HepG2 (cell line): ENCODE results near the gene NFE2. TPM values are rescaled to one million over a fixed set of nuclear protein-coding genes. Genes with fewer than 3 reads are reported as not detected.
A peak's percentile ranks its signal among the peaks of the same experiment; 100 is the strongest.

ENCODE experiments used
- ARNT2 ChIP-seq: sonication (generic); formaldehyde crosslinking; IDR thresholded peaks from 2 replicates; pipeline ENCODE4 v1.8.0; 2022; ENCODE audit warnings: mild to moderate bottlenecking, low read depth, missing genetic modification reagents, moderate library complexity
- ELF3 ChIP-seq: IDR thresholded peaks from 2 replicates; pipeline ENCODE4 v1.6.1; 2016; ENCODE audit warnings: missing genetic modification reagents, missing compliant biosample characterization
- FOXA3 ChIP-seq: IDR thresholded peaks from 2 replicates; pipeline ENCODE4 v1.6.1; 2016; ENCODE audit warnings: missing genetic modification reagents, missing compliant biosample characterization
- HMG20A ChIP-seq: IDR thresholded peaks from 2 replicates; pipeline ENCODE4 v1.6.1; 2016; ENCODE audit warnings: borderline replicate concordance
- HNF4A ChIP-seq: sonication (generic); formaldehyde crosslinking; IDR thresholded peaks from 2 replicates; pipeline ENCODE4 v1.4.0; 2020; ENCODE audit warnings: missing genetic modification reagents
- JUND ChIP-seq: sonication (generic); formaldehyde crosslinking; IDR thresholded peaks from 2 replicates; pipeline ENCODE4 v1.8.0; 2022; ENCODE audit warnings: mild to moderate bottlenecking, missing genetic modification reagents
- MYC ChIP-seq: sonication (generic); formaldehyde crosslinking; IDR thresholded peaks from 2 replicates; pipeline ENCODE4 v1.9.0; 2021; ENCODE audit warnings: missing genetic modification reagents, borderline replicate concordance
- MZF1 ChIP-seq: sonication (generic); formaldehyde crosslinking; IDR thresholded peaks from 2 replicates; pipeline ENCODE4 v1.8.1; 2023; ENCODE audit warnings: mild to moderate bottlenecking, missing genetic modification reagents, borderline replicate concordance
- NR1H2 ChIP-seq: sonication (generic); formaldehyde crosslinking; IDR thresholded peaks from 2 replicates; pipeline ENCODE4 v1.8.1; 2022; ENCODE audit warnings: low read depth, missing genetic modification reagents, borderline replicate concordance
- REPIN1 ChIP-seq: sonication (generic); formaldehyde crosslinking; IDR thresholded peaks from 2 replicates; pipeline ENCODE4 v1.8.0; 2022; ENCODE audit warnings: missing genetic modification reagents, low read depth, mild to moderate bottlenecking, borderline replicate concordance
- SP4 ChIP-seq: sonication (generic); formaldehyde crosslinking; IDR thresholded peaks from 2 replicates; pipeline ENCODE4 v1.8.1; 2023; ENCODE audit warnings: mild to moderate bottlenecking, missing genetic modification reagents
- TARDBP ChIP-seq: sonication (generic); formaldehyde crosslinking; IDR thresholded peaks from 2 replicates; pipeline ENCODE4 v1.8.0; 2022; ENCODE audit warnings: mild to moderate bottlenecking, missing genetic modification reagents
- TBL1XR1 ChIP-seq: fragments of 150-350 bp; IDR thresholded peaks from 2 replicates; pipeline ENCODE4 v1.6.1; 2014; ENCODE audit warnings: borderline replicate concordance, low read length; ENCODE audit not compliant: partially characterized antibody
- TCF7 ChIP-seq: sonication (generic); IDR thresholded peaks from 2 replicates; pipeline ENCODE4 v1.6.1; 2016; ENCODE audit warnings: antibody characterized with exemption, low read depth
- TFDP1 ChIP-seq: IDR thresholded peaks from 2 replicates; pipeline ENCODE4 v1.6.1; 2016; ENCODE audit warnings: missing compliant biosample characterization, missing genetic modification reagents, borderline replicate concordance
- THYN1 ChIP-seq: sonication (generic); formaldehyde crosslinking; IDR thresholded peaks from 2 replicates; pipeline ENCODE4 v1.8.1; 2023; ENCODE audit warnings: low read depth, mild to moderate bottlenecking, moderate library complexity, missing genetic modification reagents, borderline replicate concordance
- TRIM24 ChIP-seq: sonication (generic); formaldehyde crosslinking; IDR thresholded peaks from 2 replicates; pipeline ENCODE4 v1.8.0; 2022; ENCODE audit warnings: mild to moderate bottlenecking, missing genetic modification reagents
- XRCC5 ChIP-seq: fragments of 200-400 bp; formaldehyde crosslinking; optimal IDR thresholded peaks from 2 replicates; pipeline ENCODE3; 2017; ENCODE audit warnings: mild to moderate bottlenecking, low read length
- ZBTB20 ChIP-seq: sonication (generic); formaldehyde crosslinking; IDR thresholded peaks from 2 replicates; pipeline ENCODE4 v1.8.1; 2023; ENCODE audit warnings: missing genetic modification reagents, low read depth, mild to moderate bottlenecking, borderline replicate concordance
- ZFP1 ChIP-seq: IDR thresholded peaks from 2 replicates; pipeline ENCODE4 v1.6.1; 2016
- ZNF124 ChIP-seq: sonication (generic); formaldehyde crosslinking; IDR thresholded peaks from 2 replicates; pipeline ENCODE4 v1.4.0; 2020; ENCODE audit warnings: missing genetic modification reagents
- ZNF430 ChIP-seq: sonication (generic); formaldehyde crosslinking; IDR thresholded peaks from 2 replicates; pipeline ENCODE4 v1.9.0; 2021; ENCODE audit warnings: mild to moderate bottlenecking, missing genetic modification reagents
- ZNF558 ChIP-seq: sonication (generic); formaldehyde crosslinking; IDR thresholded peaks from 2 replicates; pipeline ENCODE4 v1.9.0; 2022; ENCODE audit warnings: mild to moderate bottlenecking, missing genetic modification reagents, borderline replicate concordance
- ZNF777 ChIP-seq: sonication (generic); formaldehyde crosslinking; IDR thresholded peaks from 2 replicates; pipeline ENCODE4 v1.4.0; 2020; ENCODE audit warnings: missing genetic modification reagents
- polyA plus RNA-seq, 8 experiments: library from polyadenylated mRNA; depleted of rRNA in 3 of 8; stranded (reverse) in 7 of 8; unstranded in 1 of 8; fragments of >200 nt; fragmentation: Illumina TruSeq in 4 of 8; extraction: Trizol in 4 of 8; gene quantifications; 2 replicates each; pipeline versions ENCODE4 v1.2.1 to v1.2.3, GENCODE V29; 2011 to 2016; ENCODE audit warnings: low read depth in 4 of 8, missing spikeins in 1 of 8, mixed read lengths in 1 of 8; ENCODE audit not compliant: insufficient read depth in 1 of 8
- total RNA-seq, 5 experiments: library from RNA; depleted of rRNA; stranded (reverse); fragments of >200 nt; fragmentation: Illumina TruSeq; extraction: Trizol; gene quantifications; 2 replicates each; pipeline ENCODE4 v1.2.3, GENCODE V29; 2016; ENCODE audit warnings: low read depth in 1 of 5
- TF ChIP-seq, protein P1 (sequence below): sonication (generic); formaldehyde crosslinking; IDR thresholded peaks from 2 replicates; pipeline ENCODE4 v1.4.0; 2020; ENCODE audit warnings: missing genetic modification reagents
- TF ChIP-seq, protein P2 (sequence below): sonication (generic); formaldehyde crosslinking; IDR thresholded peaks from 2 replicates; pipeline ENCODE4 v1.9.0; 2021; ENCODE audit warnings: missing genetic modification reagents, mild to moderate bottlenecking, borderline replicate concordance

NFE2 gene
- total and polyA plus RNA-seq, 2 of the 13 experiments (the other 11 are each of a cell fraction or from before 2014, with no cell fraction given) = 4.5 to 7.8 TPM

- TF ChIP-seq, protein P1, sequence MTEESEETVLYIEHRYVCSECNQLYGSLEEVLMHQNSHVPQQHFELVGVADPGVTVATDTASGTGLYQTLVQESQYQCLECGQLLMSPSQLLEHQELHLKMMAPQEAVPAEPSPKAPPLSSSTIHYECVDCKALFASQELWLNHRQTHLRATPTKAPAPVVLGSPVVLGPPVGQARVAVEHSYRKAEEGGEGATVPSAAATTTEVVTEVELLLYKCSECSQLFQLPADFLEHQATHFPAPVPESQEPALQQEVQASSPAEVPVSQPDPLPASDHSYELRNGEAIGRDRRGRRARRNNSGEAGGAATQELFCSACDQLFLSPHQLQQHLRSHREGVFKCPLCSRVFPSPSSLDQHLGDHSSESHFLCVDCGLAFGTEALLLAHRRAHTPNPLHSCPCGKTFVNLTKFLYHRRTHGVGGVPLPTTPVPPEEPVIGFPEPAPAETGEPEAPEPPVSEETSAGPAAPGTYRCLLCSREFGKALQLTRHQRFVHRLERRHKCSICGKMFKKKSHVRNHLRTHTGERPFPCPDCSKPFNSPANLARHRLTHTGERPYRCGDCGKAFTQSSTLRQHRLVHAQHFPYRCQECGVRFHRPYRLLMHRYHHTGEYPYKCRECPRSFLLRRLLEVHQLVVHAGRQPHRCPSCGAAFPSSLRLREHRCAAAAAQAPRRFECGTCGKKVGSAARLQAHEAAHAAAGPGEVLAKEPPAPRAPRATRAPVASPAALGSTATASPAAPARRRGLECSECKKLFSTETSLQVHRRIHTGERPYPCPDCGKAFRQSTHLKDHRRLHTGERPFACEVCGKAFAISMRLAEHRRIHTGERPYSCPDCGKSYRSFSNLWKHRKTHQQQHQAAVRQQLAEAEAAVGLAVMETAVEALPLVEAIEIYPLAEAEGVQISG (CRISPR knock-in tag) = peak; percentile 72
- peak; percentile 47; the same call in 1 of the 2 replicates for TF ChIP-seq HMG20A
- TF ChIP-seq MZF1 (CRISPR knock-in tag) = no peak
- TF ChIP-seq SP4 = peak; percentile 28; the same call in 1 of the 2 replicates
- TF ChIP-seq TRIM24 (CRISPR knock-in tag) = no peak
- TF ChIP-seq ZFP1 (CRISPR knock-in tag) = peak; percentile 66; the same call in 1 of the 2 replicates
- peak; percentile 65 for TF ChIP-seq JUND (CRISPR knock-in tag)
- TF ChIP-seq TFDP1 (CRISPR knock-in tag) = peak; percentile 37; the same call in 1 of the 2 replicates
- TF ChIP-seq ARNT2 (CRISPR knock-in tag) = peak; percentile 48; the same call in 1 of the 2 replicates
- 0 out of 2 replicates have a peak, but pooled peaks have one; percentile 26 for TF ChIP-seq ZNF124 (CRISPR knock-in tag)
- 0 out of 2 replicates have a peak, but pooled peaks have one; percentile 29 for TF ChIP-seq REPIN1 (CRISPR knock-in tag)
- TF ChIP-seq FOXA3 (CRISPR knock-in tag) = peak; percentile 79
- TF ChIP-seq TCF7 = 0 out of 2 replicates have a peak, but pooled peaks have one; percentile 48
- TF ChIP-seq NR1H2 (CRISPR knock-in tag) = no peak
- TF ChIP-seq ZBTB20 (CRISPR knock-in tag) = no peak
- TF ChIP-seq XRCC5 = peak; percentile 79
- TF ChIP-seq MYC (CRISPR knock-in tag) = peak; percentile 38; the same call in 1 of the 2 replicates
- peak; percentile 58 for TF ChIP-seq HNF4A
- TF ChIP-seq TBL1XR1 = no peak
- TF ChIP-seq ZNF430 (CRISPR knock-in tag) = no peak
- peak; percentile 87 for TF ChIP-seq TARDBP (CRISPR knock-in tag)
- no peak for TF ChIP-seq ZNF777 (CRISPR knock-in tag)
- TF ChIP-seq THYN1 (CRISPR knock-in tag) = no peak
- TF ChIP-seq, protein P2, sequence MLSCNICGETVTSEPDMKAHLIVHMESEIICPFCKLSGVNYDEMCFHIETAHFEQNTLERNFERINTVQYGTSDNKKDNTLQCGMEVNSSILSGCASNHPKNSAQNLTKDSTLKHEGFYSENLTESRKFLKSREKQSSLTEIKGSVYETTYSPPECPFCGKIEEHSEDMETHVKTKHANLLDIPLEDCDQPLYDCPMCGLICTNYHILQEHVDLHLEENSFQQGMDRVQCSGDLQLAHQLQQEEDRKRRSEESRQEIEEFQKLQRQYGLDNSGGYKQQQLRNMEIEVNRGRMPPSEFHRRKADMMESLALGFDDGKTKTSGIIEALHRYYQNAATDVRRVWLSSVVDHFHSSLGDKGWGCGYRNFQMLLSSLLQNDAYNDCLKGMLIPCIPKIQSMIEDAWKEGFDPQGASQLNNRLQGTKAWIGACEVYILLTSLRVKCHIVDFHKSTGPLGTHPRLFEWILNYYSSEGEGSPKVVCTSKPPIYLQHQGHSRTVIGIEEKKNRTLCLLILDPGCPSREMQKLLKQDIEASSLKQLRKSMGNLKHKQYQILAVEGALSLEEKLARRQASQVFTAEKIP = no peak
- no peak for TF ChIP-seq ZNF558 (CRISPR knock-in tag)
- peak; percentile 56; the same call in 1 of the 2 replicates for TF ChIP-seq ELF3 (CRISPR knock-in tag)
Observed at GRCh38 chr12:54304187-54304810, 3.5 kb upstream of the NFE2 start (continued).
